ENCODE results near the gene CAPN12.

CAPN12 gene

DNA sequence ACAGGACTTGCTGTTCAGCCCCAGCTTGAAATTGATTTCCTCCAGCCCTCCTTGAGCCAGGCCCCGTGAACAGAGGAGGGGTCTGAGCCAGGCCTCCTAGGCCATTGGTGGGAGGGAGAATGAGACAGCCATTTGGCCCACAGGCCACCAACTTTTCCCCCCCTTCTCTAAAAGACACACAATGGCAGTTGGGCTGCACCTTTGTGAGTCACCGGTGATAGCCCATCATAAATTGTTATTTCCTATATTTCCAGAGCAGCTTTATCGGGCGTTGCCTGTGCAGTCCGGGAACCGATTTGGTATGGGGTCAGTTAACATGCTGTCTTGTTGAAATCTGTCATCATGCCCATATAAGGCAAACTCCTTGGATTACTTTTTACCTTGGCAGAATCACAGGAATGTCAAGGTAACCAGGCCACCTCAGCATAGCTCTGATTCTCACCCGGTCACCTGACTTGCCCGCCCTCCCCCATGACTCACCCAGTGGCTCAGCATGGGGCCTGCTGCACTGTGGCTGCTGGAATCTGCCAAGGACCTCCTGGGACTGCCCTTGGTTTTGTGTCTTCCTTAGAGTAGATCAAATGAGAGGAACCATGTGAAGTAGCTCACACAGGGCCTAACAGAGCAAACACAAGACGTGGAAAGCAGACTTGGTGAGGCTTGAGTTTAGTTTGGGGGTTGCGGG, 60.7 kb downstream of the CAPN12 start:
- no peak for DNase-seq (ENCODE audit: low spot score)
- TF ChIP-seq, protein P1, sequence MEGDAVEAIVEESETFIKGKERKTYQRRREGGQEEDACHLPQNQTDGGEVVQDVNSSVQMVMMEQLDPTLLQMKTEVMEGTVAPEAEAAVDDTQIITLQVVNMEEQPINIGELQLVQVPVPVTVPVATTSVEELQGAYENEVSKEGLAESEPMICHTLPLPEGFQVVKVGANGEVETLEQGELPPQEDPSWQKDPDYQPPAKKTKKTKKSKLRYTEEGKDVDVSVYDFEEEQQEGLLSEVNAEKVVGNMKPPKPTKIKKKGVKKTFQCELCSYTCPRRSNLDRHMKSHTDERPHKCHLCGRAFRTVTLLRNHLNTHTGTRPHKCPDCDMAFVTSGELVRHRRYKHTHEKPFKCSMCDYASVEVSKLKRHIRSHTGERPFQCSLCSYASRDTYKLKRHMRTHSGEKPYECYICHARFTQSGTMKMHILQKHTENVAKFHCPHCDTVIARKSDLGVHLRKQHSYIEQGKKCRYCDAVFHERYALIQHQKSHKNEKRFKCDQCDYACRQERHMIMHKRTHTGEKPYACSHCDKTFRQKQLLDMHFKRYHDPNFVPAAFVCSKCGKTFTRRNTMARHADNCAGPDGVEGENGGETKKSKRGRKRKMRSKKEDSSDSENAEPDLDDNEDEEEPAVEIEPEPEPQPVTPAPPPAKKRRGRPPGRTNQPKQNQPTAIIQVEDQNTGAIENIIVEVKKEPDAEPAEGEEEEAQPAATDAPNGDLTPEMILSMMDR (IDR thresholded peaks at IDR 0.05; ENCODE audit: extremely low read depth, insufficient read depth, missing control alignments) = no peak
- in situ Hi-C loops (cut with MboI; ENCODE audit: low pct_unique_long_range_greater_than_20kb, low sequenced_read_pairs, unreplicated experiment) = no loop called here

DNA sequence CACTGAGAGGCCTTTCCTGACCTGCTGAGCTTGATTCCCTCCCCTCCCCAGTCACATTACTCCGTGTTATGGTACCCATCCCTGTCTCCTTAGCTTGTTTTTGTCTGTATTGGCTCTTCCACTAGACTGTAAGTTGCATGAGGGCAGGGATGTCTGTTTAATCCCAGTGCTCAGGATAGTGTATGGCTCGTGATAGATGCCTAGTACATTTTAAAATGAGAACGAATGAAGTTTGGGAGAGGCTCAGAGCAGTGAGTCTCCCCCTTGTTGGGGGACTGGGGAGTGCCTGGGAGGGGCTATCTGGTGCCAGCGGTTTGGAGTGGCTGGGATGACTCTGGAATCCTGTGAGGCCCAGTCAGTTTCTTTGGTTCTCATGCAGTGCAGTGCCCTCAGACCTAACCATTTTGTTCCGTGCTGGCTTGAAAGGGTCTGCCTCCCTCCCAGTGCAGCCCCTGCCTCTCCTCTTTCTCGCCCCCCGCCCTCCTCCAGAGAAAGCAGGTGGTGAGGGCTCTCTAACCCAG, 61.3 kb downstream of the CAPN12 start:
- in situ Hi-C loops (cut with MboI; ENCODE audit: low pct_unique_long_range_greater_than_20kb, low sequenced_read_pairs, unreplicated experiment) = no loop called here
- TF ChIP-seq, protein P1 (IDR thresholded peaks at IDR 0.05; ENCODE audit: extremely low read depth, insufficient read depth, missing control alignments) = no peak
- no peak for DNase-seq (ENCODE audit: low spot score)

DNA sequence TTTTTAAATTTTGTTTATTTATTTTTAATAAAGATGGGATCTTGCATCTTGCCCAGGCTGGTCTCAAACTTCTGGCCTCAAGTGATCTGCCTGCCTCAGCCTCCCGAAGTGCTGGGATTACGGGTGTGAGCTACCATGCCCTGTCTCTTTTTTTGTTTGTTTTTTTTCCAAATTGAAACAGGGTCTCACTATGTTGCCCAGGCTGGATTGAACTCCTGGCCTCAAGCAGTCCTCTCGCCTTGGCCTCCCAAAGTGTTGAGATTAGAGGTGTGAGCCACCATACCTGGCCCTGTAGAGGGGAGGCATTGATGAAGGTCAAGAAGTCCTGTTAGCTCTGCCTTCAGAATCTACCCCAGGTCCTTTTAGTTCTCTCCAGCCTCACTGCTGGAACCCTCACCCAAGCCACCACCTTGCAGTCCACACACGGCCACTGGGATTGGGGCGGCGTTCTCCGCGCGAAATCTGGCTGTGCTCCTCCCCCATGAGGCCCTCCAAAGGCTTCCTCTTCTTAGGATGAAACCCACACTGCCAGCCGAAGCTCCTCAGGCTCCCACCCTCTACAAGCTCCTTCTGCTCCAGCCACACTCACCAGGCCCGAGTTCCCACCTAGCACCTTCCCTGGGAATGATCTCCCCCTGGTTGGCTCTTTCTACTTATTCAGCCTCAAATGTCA, 61.9 kb downstream of the CAPN12 start:
- in situ Hi-C loops (cut with MboI; ENCODE audit: low pct_unique_long_range_greater_than_20kb, low sequenced_read_pairs, unreplicated experiment) = no loop called here
- DNase-seq (ENCODE audit: low spot score) = no peak
- TF ChIP-seq, protein P1 (IDR thresholded peaks at IDR 0.05; ENCODE audit: extremely low read depth, insufficient read depth, missing control alignments) = no peak

Measured in GM13977 (cell line).